Tibial artery (tissue), 4 donors: ENCODE results near the gene HTR3E.

ENCODE experiments used
- DNase-seq, 2 donors: peaks; one replicate each; pipeline ENCODE4 v3.0.0-alpha.2; 2019
- H3K27ac ChIP-seq, 2 donors: fragments of 200-600 bp; sonication (generic) in 1 of 2; 1 replicate in 1 of 2; 2 replicates in 1 of 2; pipeline ENCODE4 v1.5.1; 2018 to 2019; ENCODE audit warnings: mild to moderate bottlenecking in 1 of 2
- H3K27me3 ChIP-seq, 2 donors: fragments of 200-600 bp; sonication (generic) in 1 of 2; one replicate each; pipeline versions ENCODE4 v1.5.1 to v1.6.0; 2016 to 2019
- H3K36me3 ChIP-seq, 3 donors: fragments of 200-600 bp; sonication (generic) in 2 of 3; one replicate each; pipeline ENCODE4 v1.5.1; 2016 to 2019; ENCODE audit warnings: mild to moderate bottlenecking in 2 of 3
- H3K4me1 ChIP-seq, 4 donors: fragments of 200-600 bp; sonication (generic) in 2 of 4; 1 replicate in 3 of 4; 2 replicates in 1 of 4; pipeline ENCODE4 v1.5.1; 2016 to 2019
- H3K4me3 ChIP-seq, 2 donors: fragments of 200-600 bp; sonication (generic) in 1 of 2; 1 replicate in 1 of 2; 2 replicates in 1 of 2; pipeline ENCODE4 v1.5.1; 2018 to 2019; ENCODE audit warnings: mild to moderate bottlenecking in 2 of 2
- H3K9me3 ChIP-seq, 3 donors: fragments of 200-600 bp; sonication (generic) in 1 of 3; one replicate each; pipeline ENCODE4 v1.5.1; 2016 to 2019
- intact Hi-C: fragments of 100-400 bp; cut with DNase I; formaldehyde crosslinking; loops from one replicate; pipeline ENCODE4 v1.15.0; 2023; ENCODE audit warnings: low total_unique reads
- TF ChIP-seq, protein P1 (sequence below), 2 experiments: fragments of 200-600 bp in 1 of 2; fragments of 450-650 bp in 1 of 2; IDR thresholded peaks; one replicate each; pipeline ENCODE4 v1.5.1; 2017 to 2019; ENCODE audit warnings: antibody characterized with exemption in 2 of 2, mild to moderate bottlenecking in 1 of 2, moderate library complexity in 1 of 2

Gene HTR3E

DNA sequence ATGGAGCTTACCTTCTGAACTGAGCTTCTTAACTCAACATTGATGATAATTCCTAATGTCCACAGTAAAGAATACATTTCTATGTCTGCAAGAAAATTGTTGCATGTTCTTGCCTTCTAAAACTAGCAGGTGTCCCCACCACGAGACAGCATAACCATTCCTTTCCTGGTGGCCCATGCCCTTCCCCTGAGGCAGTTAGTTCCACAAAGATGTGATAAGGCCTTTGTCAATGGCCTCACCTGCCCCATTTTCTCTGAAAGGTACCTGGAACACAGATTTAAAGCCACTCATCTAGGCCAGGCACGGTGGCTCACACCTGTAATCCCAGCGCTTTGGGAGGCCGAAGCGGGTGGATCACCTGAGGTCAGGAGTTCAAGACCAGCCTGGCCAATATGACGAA, 21.0 kb upstream of the HTR3E start:
- no peaks in the 10 kb centered on the region for H3K27me3 ChIP-seq
- H3K36me3 ChIP-seq = no peaks in the 10 kb centered on the region
- no peaks in the 10 kb centered on the region for H3K9me3 ChIP-seq
- H3K27ac ChIP-seq = no peak overlapping the region
- intact Hi-C loops = no loop called here
- TF ChIP-seq, protein P1, sequence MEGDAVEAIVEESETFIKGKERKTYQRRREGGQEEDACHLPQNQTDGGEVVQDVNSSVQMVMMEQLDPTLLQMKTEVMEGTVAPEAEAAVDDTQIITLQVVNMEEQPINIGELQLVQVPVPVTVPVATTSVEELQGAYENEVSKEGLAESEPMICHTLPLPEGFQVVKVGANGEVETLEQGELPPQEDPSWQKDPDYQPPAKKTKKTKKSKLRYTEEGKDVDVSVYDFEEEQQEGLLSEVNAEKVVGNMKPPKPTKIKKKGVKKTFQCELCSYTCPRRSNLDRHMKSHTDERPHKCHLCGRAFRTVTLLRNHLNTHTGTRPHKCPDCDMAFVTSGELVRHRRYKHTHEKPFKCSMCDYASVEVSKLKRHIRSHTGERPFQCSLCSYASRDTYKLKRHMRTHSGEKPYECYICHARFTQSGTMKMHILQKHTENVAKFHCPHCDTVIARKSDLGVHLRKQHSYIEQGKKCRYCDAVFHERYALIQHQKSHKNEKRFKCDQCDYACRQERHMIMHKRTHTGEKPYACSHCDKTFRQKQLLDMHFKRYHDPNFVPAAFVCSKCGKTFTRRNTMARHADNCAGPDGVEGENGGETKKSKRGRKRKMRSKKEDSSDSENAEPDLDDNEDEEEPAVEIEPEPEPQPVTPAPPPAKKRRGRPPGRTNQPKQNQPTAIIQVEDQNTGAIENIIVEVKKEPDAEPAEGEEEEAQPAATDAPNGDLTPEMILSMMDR (IDR thresholded peaks at IDR 0.05) = no peak
- no peaks in the 10 kb centered on the region for H3K4me1 ChIP-seq
- DNase-seq = no peak
- no peak overlapping the region for H3K4me3 ChIP-seq

DNA sequence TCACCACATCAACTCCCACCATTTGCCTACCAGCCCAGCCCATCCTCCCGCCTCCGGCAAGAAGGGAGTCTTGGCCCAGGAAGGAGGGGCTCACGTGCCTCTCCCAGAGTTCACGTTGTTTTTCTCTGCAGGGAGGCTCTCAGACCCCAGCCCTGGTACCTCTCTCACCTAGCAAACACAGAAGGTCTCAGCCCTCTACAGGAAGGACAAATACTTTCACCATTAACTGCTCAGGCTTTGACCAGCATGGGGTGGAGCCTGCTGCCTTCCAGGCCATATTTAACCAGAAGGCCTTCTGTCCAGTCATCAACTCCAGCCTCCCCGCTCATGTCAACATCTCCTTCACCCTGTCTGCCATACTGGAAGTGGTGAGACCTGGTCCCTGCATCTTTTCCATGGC, 19.0 kb upstream of the HTR3E start:
- no peak for DNase-seq
- Histone ChIP-seq H3K4me1 (no peaks in the 10 kb centered on the region), H3K36me3 (no peaks in the 10 kb centered on the region), H3K27ac (no peak overlapping the region), H3K27me3 (no peaks in the 10 kb centered on the region), H3K9me3 (no peaks in the 10 kb centered on the region), H3K4me3 (no peak overlapping the region)
- intact Hi-C loops = no loop called here
- TF ChIP-seq, protein P1 (IDR thresholded peaks at IDR 0.05) = no peak

DNA sequence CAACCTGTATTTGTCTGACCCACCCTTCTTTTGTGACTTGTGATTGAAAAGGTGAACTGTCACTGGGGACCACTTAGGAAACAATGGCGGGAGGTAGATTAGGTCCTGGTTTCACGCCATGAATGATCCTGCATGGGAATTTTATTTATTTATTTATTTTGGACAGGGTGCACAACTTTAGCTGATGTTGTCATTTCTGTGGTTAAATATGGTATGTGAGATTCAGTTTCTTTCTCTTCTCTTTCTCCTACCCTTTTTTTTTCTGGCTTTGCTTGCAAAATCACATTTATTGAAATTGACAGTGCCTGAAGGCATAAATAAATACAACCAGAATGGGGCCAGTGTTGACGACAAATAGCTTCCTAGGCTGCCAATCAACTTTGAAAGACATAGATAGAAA, 18.0 kb upstream of the HTR3E start:
- DNase-seq = no peak
- H3K9me3 ChIP-seq = no peaks in the 10 kb centered on the region

DNA sequence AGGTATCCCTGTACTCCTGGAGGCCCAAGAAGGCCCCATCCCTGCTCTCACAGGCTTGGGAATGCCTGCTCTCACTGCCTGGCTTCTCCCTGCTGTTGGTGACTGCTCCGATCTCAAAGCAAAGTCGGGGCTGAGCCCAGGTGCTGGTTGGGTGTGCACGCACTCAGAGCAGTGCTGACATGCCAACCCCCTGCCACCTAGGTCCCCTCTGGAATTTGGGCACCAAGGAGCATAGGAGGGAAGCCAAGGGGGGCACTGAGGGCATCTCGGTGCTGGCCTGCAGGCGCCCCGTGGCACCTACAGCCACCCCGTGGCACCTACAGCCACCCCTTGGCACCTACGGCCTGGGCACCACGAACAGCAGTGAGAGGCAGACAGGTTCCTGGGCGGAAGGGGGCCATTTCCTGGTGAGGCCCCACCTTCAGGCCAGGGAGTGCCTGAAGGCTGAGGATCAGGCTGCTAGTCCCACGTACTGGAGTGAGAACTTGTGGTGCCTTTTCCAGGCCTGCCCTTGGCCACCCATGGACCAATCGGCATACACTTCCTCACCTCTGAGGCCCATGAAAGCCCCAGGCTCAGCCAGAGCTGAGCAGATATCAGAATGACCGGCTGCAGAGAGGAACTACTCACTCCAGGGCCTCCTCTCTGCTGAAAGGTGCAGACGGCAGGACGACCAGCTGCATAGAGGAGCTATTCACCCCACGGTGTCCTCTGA, 15.6 kb upstream of the HTR3E start:
- Histone ChIP-seq H3K4me3 (no peak overlapping the region), H3K36me3 (no peaks in the 10 kb centered on the region), H3K4me1 (no peaks in the 10 kb centered on the region), H3K27me3 (no peaks in the 10 kb centered on the region), H3K9me3 (no peaks in the 10 kb centered on the region), H3K27ac (no peak overlapping the region)
- DNase-seq = no peak
- TF ChIP-seq, protein P1 (IDR thresholded peaks at IDR 0.05) = no peak
- intact Hi-C loops = no loop called here

More for the DNA sequence above, 18.0 kb upstream of the HTR3E start:
- no peaks in the 10 kb centered on the region for H3K4me1 ChIP-seq
- H3K27ac ChIP-seq = no peak overlapping the region
- TF ChIP-seq, protein P1 (IDR thresholded peaks at IDR 0.05) = no peak
- H3K36me3 ChIP-seq = no peaks in the 10 kb centered on the region
- no peak overlapping the region for H3K4me3 ChIP-seq
- intact Hi-C loops = no loop called here
- H3K27me3 ChIP-seq = no peaks in the 10 kb centered on the region

DNA sequence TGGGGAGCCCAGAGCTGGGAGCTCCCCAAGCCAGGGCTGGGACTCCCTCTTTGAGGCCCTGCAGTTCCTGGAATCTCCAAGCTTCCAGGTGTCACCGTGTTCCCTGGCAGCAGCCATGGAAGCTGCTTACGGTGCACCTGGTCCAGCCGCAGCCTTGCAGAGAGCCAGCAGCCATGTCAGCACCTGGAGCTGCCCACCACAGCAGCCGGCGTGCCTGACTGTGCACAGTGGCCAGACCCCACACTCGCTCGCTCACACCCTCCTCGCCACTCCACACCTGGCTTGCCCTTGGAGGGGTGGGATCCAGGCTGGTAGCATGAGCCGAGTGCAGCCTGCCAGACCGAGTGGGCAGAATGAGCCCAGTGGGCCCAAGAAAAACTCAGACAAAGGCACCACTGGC, 14.8 kb upstream of the HTR3E start:
- H3K9me3 ChIP-seq = no peaks in the 10 kb centered on the region
- intact Hi-C loops = no loop called here
- no peaks in the 10 kb centered on the region for H3K36me3 ChIP-seq
- no peaks in the 10 kb centered on the region for H3K4me1 ChIP-seq
- TF ChIP-seq, protein P1 (IDR thresholded peaks at IDR 0.05) = no peak
- no peak for DNase-seq
- no peak overlapping the region for H3K4me3 ChIP-seq
- no peak overlapping the region for H3K27ac ChIP-seq
- H3K27me3 ChIP-seq = no peaks in the 10 kb centered on the region

DNA sequence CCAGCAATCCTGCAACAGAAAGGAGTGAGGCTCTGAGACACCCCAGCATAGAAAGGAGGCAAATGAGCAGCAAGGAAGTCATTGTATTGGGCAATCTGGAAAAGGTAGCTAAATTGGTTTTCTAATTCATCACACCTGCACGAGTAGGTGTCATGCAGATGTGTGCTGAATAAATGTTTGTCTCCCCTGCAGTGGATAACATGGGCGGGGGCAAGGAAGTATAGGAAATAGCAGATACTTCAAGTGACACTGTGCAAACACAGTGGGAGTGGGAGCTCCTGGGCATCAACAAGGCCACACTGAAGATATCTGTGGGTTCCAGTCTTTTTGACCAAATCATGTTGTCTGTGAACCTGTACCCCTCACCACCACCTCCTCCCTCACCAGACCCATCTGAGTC, 14.4 kb upstream of the HTR3E start:
- intact Hi-C loops = no loop called here
- TF ChIP-seq, protein P1 (IDR thresholded peaks at IDR 0.05) = no peak
- H3K27me3 ChIP-seq = no peaks in the 10 kb centered on the region
- H3K4me1 ChIP-seq = no peaks in the 10 kb centered on the region
- no peaks in the 10 kb centered on the region for H3K9me3 ChIP-seq
- no peak overlapping the region for H3K4me3 ChIP-seq
- H3K36me3 ChIP-seq = no peaks in the 10 kb centered on the region
- no peak for DNase-seq
- H3K27ac ChIP-seq = no peak overlapping the region
